Activated naive CD4-positive, alpha-beta T cell treated with anti-CD3 and anti-CD28 coated beads, Interleukin-2, amount 10 ng/mL, durations not matched to agents 7 days and 5 days (primary cell): ENCODE results near the gene LLCFC1.
"Not testable (repeated sequence)": the region's sequence is repeated elsewhere in the genome, so short reads cannot be mapped to it uniquely, and the experiment has no call there.

Source experiments
- CTCF ChIA-PET: fragments of 350-600 bp; sonication (Branson Sonifier 250); formaldehyde crosslinking; loops from one replicate; lab custom pipeline; 2021; ENCODE audit warnings: antibody characterized with exemption; lab: Charles Lee
- DNase-seq: peaks from one replicate; pipeline ENCODE4 v3.0.0-alpha.2; 2020
- H3K27ac Mint-ChIP-seq: one replicate; pipeline ENCODE4 v1.8.0; 2021; ENCODE audit warnings: mild to moderate bottlenecking, moderate library complexity, mixed read lengths
- H3K27me3 Mint-ChIP-seq: one replicate; pipeline ENCODE4 v1.8.0; 2021; ENCODE audit warnings: mild to moderate bottlenecking, mixed read lengths
- H3K36me3 Mint-ChIP-seq: one replicate; pipeline ENCODE4 v1.8.0; 2021; ENCODE audit warnings: mixed read lengths
- H3K4me1 Mint-ChIP-seq: one replicate; pipeline ENCODE4 v1.8.0; 2021; ENCODE audit warnings: mixed read lengths
- H3K4me3 Mint-ChIP-seq: one replicate; pipeline ENCODE4 v1.8.0; 2021; ENCODE audit warnings: mild to moderate bottlenecking, moderate library complexity, mixed read lengths
- H3K9me3 Mint-ChIP-seq: one replicate; pipeline ENCODE4 v1.8.0; 2021; ENCODE audit warnings: mixed read lengths

LLCFC1 gene

DNA sequence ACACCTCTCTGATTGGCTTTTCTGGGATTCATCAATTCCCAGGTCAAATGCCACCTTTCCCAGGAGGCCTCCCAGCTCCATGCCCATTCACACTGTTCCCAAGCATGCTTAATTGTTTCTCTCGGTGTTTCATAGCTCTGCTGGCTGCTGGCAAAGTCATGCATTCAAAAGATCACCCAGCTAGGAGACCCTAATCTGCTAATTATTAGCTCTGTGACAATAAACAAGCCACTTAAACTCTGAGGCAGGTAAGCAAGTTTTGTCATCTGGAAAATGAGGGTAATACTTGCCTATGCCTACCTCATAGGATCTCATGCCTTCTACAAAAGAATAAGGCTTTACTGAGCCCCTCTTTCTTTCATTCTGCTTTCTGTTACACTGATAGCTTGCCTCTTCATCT is 23.7 kb downstream of the LLCFC1 start:
- CTCF ChIA-PET, result no interaction called here
- Mint-ChIP-seq H3K27me3 (peaks cover 32% of the 10 kb centered on the region), H3K9me3 (no peaks in the 10 kb centered on the region), H3K4me1 (no peaks in the 10 kb centered on the region), H3K4me3 (no peak overlapping the region), H3K27ac (no peak overlapping the region), H3K36me3 (no peaks in the 10 kb centered on the region)
- no peak for DNase-seq

DNA sequence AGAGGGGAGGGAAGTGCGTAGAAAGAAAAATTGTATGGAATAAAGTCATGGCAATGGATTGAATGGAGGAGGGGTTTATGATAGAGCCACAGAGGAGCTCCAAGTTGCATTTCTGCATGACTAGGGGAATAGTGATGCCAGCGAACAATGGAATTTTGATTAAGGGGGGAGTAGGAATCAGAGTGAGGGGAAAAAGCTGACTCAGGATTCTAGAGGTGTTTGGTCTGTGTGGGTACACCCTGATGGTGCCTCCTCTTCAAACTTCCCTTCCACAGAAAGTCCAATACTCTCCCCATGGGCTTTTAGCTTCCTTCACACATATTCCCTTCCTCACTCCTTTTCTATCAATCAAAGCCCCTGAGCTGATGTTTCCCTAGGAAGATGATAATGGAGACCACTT is 24.7 kb downstream of the LLCFC1 start:
- Mint-ChIP-seq H3K4me1 (no peaks in the 10 kb centered on the region), H3K27me3 (peaks cover 39% of the 10 kb centered on the region), H3K27ac (no peak overlapping the region), H3K36me3 (no peaks in the 10 kb centered on the region), H3K9me3 (no peaks in the 10 kb centered on the region), H3K4me3 (no peak overlapping the region)
- CTCF ChIA-PET, result interaction anchor here (0.6 kb wide), 1 partner anchor 523 kb away, joined by 3 read pairs; no protein-coding TSS in a partner anchor
- no peak for DNase-seq

GRCh38 chr7:142964502-142965246 is 25.4 kb downstream of the LLCFC1 start:
- Mint-ChIP-seq H3K4me1 (no peaks in the 10 kb centered on the region), H3K9me3 (no peaks in the 10 kb centered on the region), H3K36me3 (no peaks in the 10 kb centered on the region), H3K4me3 (no peak overlapping the region), H3K27ac (no peak overlapping the region), H3K27me3 (peaks cover 36% of the 10 kb centered on the region)
- DNase-seq, result no peak
- CTCF ChIA-PET, result no interaction called here

GRCh38 chr7:142968229-142968628 is 28.9 kb downstream of the LLCFC1 start:
- no peaks in the 10 kb centered on the region for H3K4me1 Mint-ChIP-seq
- no peaks in the 10 kb centered on the region for H3K36me3 Mint-ChIP-seq
- DNase-seq, result no peak
- H3K9me3 Mint-ChIP-seq, result no peaks in the 10 kb centered on the region
- H3K27me3 Mint-ChIP-seq, result peaks cover 31% of the 10 kb centered on the region
- no peak overlapping the region for H3K27ac Mint-ChIP-seq
- CTCF ChIA-PET, result interaction anchor here (0.8 kb wide), 1 partner anchor 664 kb away, joined by 3 read pairs; no protein-coding TSS in a partner anchor
- H3K4me3 Mint-ChIP-seq, result no peak overlapping the region

- Mint-ChIP-seq H3K27ac (no peak overlapping the region), H3K27me3 (peaks cover 25% of the 10 kb centered on the region), H3K36me3 (no peaks in the 10 kb centered on the region), H3K4me3 (no peak overlapping the region), H3K4me1 (no peaks in the 10 kb centered on the region), H3K9me3 (no peaks in the 10 kb centered on the region)
- no peak for DNase-seq
- CTCF ChIA-PET, result no interaction called here
Measured at GRCh38 chr7:142969183-142969582, 29.9 kb downstream of the LLCFC1 start.

DNA sequence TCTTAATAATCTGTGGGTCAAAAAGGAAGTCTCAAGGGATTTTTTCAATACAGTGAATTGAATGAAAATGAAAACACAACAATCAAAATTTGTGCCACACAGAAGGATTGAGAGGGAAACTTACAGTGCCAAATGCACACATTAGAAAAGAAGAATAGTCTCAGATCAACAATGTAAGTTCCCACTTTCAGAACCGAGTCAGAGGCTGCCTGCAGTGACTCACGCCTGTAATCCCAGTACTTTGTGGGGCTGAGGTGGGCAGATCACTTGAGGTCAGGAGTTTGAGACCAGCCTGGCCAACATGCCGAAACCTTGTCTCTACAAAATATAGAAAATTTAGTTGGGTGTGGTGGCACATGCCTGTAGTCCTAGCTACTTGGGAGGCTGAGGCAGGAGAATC is 35.3 kb downstream of the LLCFC1 start:
- Mint-ChIP-seq H3K27ac (no peak overlapping the region), H3K4me3 (no peak overlapping the region), H3K36me3 (no peaks in the 10 kb centered on the region), H3K4me1 (no peaks in the 10 kb centered on the region), H3K27me3 (peaks cover 18% of the 10 kb centered on the region), H3K9me3 (peaks cover 2% of the 10 kb centered on the region)
- CTCF ChIA-PET, result no interaction called here
- DNase-seq, result no peak

DNA sequence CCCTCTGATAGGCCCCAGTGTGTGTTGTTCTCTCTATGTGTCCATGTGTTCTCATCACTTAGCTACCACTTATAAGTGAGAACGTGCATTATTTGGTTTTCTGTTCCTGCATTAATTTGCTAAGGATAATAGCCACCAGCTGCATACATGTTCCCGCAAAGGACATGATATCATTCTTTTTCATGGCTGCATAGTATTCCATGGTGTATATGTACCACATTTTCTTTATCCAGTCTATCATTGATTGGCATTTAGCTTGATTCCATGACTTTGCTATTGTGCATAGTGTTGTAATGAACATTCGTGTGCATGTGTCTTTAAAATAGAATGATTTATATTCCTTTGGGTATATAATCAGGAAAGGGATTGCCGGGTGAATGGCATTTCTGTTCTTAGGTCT is 39.1 kb downstream of the LLCFC1 start:
- H3K27me3 Mint-ChIP-seq, result peaks cover 32% of the 10 kb centered on the region
- CTCF ChIA-PET, H3K27ac Mint-ChIP-seq, H3K4me1 Mint-ChIP-seq, H3K9me3 Mint-ChIP-seq, DNase-seq, H3K36me3 Mint-ChIP-seq, H3K4me3 Mint-ChIP-seq: not testable (repeated sequence)

GRCh38 chr7:142983825-142984224 is 44.5 kb downstream of the LLCFC1 start:
- Mint-ChIP-seq H3K9me3 (no peaks in the 10 kb centered on the region), H3K4me3 (no peak overlapping the region), H3K36me3 (no peaks in the 10 kb centered on the region), H3K27ac (no peak overlapping the region), H3K4me1 (no peaks in the 10 kb centered on the region), H3K27me3 (peaks cover 27% of the 10 kb centered on the region)
- DNase-seq, result no peak
- CTCF ChIA-PET, result no interaction called here

- Mint-ChIP-seq H3K36me3 (no peaks in the 10 kb centered on the region), H3K4me3 (no peak overlapping the region), H3K27me3 (peaks cover 27% of the 10 kb centered on the region), H3K27ac (no peak overlapping the region), H3K9me3 (no peaks in the 10 kb centered on the region), H3K4me1 (no peaks in the 10 kb centered on the region)
- no peak for DNase-seq
- CTCF ChIA-PET, result no interaction called here
Measured at GRCh38 chr7:142984297-142984696, 45.0 kb downstream of the LLCFC1 start.
